GM19467 (cell line): Measurements from ENCODE around the gene NDN.
"Not testable (repeated sequence)": the region's sequence is repeated elsewhere in the genome, so short reads cannot be mapped to it uniquely, and the experiment has no call there.

Experiments
- ATAC-seq: cut with Tn5 transposase; IDR thresholded peaks from one replicate; pipeline ENCODE4 v1.9.1; 2021; ENCODE audit warnings: mild to moderate bottlenecking, moderate library complexity; ENCODE audit not compliant: unreplicated experiment

Gene NDN, protein sequence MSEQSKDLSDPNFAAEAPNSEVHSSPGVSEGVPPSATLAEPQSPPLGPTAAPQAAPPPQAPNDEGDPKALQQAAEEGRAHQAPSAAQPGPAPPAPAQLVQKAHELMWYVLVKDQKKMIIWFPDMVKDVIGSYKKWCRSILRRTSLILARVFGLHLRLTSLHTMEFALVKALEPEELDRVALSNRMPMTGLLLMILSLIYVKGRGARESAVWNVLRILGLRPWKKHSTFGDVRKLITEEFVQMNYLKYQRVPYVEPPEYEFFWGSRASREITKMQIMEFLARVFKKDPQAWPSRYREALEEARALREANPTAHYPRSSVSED

DNA sequence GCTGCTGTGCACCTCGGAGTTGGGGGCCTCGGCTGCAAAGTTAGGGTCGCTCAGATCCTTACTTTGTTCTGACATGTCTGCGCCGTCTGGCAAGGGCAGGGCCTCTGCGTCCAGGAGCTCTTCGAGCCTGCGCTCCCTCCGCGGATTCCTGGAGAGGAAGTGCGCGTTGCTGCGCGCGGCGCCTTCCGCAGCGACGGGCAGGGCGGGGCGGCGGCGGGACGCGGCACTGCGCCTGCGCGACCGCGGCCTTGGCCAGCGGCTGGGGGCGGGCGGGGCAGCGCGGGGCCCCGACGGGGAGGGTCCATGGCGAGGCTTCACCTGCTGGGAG lies at the start of gene NDN:
Gene NDN (minus strand): TSS at position 163 of the 328 bp plus-strand sequence. CDS start 88 bp downstream, at position 75.
- ATAC-seq = no peak

DNA sequence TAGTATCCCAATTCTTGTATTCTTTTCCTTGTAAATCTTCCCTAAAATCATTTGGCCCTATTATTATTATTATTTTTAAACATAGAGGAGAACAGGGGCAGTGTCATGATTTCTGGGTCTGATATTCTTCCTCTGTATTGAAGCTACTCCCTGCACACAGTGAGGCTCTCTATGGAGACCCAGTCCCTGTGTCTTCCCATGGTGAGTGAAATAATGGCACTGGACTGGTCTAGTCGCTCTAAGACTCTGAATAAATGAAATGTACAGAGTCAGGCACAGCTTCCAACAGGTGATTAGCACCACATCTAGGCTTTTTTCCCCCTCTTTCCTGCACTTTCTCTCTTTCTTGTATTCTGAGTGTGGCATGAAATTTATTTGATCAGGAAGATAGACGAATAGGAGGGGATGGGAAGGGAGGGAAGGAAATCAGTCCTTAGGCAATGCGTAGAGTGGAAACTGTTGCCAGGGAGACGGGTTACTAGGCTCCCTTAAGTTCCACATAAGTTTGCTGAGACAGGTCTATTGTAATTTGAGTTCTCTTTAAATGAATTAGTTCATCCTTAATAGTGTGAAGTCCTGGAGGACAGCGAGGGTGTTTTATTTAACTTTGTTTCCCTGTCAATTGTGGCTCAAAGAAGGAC lies 49.0 kb upstream of the NDN start:
- no peak for ATAC-seq

DNA sequence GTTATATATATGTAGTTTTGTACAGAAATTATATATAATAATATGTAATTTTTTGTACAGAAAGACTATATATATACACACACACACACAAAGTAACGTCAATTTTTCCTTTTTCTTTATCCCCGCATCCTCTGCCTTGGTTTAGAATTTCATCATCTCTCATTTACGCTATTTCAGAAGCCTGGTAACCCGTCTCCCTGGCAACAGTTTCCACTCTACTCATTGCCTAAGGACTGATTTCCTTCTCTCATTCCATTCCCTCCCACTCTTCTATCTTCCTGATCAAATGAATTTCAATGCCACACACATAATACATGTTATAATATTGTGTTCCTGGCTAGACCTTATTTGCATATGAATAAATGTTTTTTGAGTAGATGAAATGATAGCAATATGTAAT lies 47.8 kb upstream of the NDN start:
- no peak for ATAC-seq

DNA sequence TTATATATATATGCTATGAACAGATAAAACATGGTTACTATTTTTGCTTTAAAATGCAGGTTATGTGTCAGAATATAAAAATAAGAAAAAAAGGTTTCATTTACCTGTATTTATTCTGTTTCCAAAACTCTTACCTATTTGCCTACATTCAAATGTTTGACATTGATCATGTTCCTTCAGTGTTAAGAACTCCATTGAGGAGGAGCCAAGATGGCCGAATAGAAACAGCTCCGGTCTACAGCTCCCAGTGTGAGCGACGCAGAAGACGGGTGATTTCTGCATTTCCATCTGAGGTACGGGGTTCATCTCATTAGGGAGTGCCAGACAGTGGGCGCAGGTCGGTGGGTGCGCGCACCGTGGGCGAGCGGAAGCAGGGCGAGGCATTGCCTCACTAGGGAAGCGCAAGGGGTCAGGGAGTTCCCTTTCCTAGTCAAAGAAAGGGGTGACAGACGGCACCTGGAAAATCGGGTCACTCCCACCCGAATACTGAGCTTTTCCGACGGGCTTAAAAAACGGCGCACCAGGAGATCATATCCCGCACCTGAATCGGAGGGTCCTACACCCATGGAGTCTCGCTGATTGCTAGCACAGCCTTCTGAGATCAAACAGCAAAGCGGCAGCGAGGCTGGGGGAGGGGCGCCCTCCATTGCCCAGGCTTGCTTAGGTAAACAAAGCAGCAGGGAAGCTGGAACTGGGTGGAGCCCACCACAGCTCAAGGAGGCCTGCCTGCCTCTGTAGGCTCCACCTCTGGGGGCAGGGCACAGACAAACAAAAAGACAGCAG lies 27.0 kb upstream of the NDN start:
- ATAC-seq = not testable (repeated sequence)

DNA sequence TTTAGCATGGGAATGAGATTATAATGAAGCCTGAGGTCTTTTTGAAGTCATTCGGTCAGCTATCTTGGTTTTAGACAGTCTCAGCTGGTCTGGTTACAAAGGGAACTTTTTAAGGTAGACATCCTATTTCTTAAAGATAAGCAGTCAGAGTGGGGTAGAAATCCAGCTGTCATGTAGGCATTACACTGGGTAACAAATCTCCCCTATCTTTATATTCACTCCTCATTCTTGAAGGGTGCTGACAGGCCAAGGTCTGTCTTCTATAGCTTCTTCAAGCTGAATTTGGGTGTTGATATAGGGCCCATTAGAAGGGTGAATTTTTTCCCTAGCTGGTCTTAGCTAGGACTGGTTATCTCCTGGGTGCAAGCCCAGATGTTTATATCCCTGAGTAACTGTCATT lies 21.2 kb upstream of the NDN start:
- no peak for ATAC-seq

DNA sequence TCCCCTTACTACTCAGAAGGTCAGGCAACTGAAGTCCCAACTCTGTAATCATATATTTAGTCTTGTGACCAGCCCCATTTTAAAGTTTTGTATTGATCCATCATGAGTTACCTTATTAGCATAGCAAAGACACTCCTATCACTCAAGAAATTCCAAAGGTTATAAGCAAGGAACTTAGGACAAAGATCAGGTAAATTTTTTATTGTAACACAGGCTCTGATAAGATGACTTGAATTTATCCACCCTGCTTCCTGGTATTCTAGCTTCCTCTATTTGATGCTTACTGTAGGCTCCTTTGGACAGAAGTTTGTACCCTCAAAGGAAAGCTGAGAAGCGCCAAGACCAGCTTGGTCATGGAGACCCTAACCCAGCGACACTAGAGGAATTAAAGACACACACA lies 8.2 kb upstream of the NDN start:
- no peak for ATAC-seq

DNA sequence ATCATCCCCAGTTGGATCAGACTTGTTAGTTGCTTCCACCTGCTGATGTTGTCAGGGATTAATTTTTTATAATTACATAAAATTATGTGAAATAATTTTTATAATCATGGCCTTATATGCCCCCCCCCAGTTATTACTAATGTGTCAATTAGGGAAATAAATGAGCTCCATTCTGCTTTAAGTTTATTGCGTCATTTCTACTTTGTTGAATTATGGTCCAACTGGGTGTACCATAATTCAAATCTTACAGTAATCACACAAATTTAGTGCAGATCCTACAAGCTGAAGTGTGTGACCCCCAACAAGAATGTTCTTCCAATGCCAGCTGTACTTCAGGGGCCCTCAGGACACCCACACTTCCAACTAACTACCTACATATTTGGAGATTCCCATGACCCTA lies 7.5 kb upstream of the NDN start:
- no peak for ATAC-seq

DNA sequence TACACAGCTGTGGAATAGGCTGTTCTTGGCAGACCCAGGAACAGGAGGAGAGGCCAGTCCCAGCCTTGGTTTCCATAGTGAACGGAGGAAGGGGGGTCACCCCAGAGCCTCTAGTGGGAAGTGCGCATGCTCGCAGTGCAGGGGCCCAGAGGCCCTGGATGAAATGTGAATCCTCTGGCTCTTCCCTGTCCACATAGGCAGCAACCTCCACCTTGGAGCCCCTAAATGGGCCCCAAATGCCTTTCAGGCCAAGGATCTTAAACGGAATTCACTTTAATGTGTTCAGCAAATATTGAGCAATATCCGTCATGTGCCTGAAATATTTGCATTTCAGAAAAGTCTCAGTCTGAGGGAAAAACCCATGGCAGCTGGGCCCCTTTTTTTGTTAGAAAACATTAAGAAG lies 3.3 kb upstream of the NDN start:
- no peak for ATAC-seq

DNA sequence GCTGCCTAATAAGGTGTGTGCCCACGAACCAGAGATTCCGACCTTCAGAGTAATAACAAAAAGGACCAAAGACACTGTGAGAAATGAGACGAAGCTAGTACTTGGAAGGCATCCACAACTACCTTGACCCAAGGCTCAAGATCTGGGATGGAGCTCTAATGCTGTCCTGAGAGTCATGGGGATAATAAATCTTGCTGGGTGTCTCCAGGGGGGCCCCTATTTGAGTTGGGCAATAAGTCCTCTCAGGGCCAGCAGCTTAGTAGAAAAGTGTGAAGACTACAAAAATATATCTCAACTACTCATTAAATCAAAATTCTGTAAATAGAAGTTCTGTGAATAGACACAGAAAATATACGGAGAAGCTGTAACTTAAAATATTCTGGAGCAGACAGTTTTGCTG lies 2.9 kb upstream of the NDN start:
- ATAC-seq = no peak

DNA sequence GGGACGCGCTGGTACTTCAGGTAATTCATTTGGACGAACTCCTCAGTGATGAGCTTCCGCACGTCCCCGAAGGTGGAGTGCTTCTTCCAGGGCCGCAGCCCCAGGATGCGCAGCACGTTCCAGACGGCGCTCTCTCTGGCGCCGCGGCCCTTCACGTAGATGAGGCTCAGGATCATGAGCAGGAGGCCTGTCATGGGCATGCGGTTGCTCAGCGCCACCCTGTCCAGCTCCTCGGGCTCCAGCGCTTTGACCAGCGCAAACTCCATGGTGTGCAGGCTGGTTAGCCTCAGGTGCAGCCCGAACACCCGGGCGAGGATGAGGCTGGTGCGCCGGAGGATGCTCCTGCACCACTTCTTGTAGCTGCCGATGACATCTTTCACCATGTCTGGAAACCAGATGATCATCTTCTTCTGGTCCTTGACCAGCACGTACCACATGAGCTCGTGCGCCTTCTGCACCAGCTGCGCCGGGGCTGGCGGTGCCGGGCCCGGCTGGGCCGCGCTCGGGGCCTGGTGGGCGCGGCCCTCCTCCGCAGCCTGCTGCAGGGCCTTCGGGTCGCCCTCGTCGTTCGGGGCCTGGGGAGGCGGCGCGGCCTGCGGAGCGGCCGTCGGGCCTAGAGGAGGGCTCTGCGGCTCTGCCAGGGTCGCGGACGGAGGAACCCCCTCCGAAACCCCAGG lies 501 bp downstream of the NDN start:
- no peak for ATAC-seq

DNA sequence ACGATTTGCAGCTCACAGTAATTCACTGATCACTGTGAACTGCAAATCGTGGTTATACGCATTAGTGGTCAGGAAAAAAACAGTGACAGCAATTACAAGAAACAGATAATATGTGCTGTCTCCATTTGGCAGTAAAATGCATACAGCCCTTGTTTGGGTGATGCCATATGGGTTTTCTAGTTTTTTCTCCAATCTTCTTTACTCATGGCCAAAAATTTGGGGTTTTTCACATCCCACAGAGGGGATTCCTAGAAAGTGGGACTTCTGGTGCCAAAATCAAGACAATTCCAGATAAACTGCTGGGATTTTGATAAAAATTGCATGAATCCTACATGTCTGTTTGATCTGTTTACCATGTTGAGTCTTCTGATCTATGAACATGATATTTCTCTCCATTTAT lies 15.6 kb downstream of the NDN start:
- no peak for ATAC-seq

DNA sequence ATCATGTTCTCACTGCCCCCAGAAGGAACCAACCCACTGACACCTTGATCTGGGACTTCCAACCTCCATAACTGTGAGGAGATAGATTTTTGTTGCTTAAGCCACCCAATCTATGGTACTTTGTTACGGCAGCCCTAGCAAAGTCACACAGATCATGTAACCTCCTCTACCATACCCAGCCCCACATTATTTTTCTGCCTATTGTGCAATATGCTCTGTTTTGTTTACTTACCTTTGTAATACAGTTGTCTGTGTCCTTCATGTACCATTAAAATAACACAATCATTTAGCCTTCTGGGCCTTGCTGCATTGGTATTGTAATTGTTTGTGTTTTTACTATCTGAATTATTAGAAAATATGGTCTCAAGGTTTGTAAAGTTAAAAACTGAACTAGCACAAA lies 16.1 kb downstream of the NDN start:
- ATAC-seq = no peak

DNA sequence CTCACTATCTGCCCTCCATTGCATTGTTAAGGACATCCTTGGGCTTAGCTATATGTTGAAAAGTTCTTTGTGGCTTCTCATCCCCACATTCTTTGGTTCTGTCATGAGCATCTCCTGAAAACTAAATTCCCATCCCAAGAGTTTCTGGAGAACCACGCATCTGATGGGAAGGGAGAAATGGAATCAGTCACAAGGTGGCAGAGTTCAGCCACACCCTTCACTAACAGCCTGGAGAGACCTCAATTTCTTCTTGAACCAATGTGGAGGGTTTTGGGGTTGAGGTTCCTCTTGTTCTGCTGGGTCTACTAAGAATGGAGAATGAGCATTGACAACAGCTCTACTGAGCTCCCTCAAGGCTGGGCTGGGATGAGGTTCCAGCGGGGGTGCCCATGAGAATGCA lies 23.9 kb downstream of the NDN start:
- no peak for ATAC-seq

DNA sequence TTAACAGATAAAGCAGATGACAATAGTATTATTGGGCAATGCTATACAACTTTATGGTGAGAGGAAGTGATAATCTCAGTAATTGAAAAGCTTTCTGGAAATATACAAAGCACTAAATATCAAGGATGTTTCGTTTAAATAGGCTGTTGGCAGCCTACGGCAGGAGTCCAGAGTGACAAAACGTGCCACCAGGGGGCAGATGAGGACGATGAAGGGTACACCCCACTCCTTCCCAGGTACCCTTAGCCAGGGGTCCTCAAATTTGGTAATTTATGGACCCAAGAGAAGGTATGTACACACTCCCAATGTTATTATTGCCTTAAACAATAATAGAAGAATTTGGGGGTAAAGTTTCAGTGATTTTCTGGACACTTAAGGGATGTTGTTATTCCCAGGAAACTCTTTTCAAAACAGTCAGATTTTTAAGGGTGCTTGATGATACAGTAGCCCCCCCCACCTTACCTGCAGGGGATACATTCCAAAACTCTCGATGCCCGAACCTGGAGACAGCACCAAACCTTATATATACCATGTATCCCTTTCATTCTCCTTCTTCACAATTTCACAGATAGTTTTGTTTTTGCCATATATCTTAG lies 38.1 kb downstream of the NDN start:
- ATAC-seq = no peak

DNA sequence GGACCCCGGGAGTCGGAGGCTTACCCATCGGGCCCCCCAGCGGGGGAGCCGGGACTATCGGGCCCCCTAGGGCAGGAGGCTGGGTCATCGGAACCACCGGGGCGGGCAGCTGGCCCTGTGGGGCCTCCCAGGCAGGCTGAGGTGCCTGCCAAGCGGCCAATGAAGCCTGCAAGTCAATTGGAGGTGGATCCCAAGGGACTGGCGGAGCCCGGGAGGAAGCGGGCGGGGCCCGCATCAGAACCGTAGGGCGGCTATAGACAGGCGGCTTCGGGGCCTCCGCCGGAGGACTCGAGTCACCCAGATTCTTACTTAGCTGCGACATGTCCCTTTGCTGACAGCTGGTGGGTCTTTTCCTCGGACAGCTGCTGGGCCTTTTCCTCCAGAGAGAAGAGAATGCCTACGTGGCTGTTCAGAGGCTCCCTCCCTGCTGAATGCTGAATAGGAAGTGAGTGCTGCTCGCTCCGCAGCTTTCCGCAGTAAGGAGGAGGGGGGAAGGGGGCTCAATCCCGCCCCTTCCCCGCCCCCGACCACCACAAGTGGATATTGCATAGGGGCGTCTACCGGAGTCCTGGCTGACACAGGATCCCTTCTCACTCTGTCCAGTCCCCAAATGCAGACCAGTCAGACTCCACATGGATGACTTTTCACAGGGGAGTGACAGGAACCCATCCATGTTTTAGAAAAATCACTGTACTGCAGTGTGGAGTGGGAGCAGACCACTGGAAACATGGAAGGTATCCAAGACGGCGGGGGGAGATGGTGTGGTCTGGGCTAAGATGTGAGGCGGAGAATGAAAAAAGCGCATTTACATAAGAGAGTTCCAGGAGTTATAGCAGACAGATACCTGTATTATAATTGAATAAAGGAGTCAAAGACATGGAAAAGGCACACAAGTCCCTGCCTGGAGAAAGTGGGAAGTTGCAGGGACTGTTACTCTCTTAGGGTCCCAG lies 39.4 kb downstream of the NDN start, which contains the start of gene MAGEL2:
Gene MAGEL2 (minus strand): TSS at position 447 of the 950 bp plus-strand sequence. CDS start 125 bp downstream, at position 322.
- no peak for ATAC-seq

DNA sequence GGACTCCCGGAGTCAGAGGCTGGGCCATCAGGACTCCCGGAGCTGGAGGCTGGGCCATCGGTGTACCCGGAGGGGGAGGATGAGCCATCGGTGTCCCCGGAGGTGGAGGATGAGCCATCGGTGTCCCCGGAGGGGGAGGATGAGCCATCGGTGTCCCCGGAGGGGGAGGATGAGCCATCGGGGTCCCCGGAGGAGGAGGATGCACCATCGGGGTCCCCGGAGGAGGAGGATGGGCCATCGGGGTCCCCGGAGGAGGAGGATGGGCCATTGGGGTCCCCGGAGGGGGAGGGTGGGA lies 40.2 kb downstream of the NDN start:
- ATAC-seq = no peak

DNA sequence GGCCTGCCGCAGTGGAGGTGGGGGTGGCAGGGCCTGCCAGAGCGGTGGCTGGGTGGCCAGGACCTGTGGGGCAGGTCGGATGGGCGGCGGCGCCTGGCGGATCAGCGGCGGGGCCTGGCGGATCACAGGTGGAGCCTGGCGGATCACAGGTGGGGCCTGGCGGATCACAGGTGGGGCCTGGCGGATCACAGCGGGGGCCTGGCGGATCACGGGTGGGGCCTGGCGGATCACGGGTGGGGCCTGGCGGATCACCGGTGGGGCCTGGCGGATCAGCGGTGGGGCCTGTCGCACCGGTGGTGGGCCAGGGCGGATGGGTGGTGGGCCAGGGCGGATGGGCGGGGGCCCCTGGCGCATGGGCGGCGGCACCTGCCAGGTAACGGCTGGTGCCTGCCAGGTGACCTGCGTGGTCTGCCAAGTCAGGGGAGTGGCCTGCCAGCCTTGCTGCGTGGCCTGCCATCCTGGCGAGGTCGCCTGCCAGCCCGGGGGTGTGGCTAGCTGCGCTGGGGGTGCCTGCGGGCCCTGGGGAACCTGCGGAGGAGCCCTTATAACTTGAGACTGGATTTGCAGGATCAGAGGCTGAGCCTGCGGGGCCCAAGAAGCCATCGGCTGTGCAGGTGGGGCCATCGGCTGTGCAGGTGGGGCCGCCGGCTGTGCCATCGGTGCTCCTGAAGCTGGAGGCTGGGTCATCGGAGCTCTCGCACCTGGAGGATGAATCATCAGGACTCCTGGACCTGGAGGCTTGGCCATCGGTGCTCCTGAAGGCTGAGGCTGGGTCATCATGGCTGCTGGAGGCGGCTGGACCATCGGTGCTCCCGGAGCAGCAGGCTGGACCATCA lies 40.7 kb downstream of the NDN start:
- no peak for ATAC-seq

DNA sequence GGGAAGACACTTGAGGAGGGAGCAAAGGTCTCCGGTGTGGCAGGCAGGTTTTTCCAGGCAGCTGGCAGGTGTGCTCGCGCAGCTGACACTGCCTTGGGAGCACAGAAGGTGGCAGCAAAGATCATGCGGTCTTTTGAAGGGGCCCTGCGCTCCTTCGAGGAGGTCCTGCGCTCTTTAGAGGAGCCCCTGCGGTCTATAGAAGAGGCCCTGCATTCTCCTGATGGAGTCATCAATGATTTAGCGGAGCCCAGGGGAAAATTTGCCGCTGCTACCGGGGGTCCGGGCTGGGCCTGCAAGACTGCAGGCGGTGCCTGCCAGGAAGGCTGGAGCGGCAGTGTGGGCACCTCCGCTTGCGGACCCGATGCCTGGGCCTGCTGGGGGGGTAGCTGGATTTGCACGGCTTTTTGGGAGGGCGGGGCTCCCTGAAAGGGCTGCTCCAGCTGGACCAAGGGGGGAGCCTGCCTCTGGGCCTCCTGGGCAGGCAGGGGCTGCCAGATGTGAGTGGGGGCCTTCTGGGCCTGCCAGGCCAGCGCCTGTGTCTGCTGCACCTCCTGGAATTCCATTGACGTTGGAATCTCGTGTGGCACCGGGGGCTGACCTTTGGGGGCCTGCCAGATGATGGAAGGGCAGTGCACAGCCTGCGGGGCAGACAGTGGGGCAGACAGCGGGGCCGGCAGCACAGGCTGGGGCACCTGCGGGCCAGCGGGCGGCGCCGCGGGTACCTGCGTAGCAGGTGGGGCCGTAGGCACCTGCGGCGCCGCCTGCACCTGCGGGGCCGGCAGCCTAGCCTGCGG lies 41.5 kb downstream of the NDN start:
- ATAC-seq = no peak
